PFSK-1 (cell line): ENCODE data around the gene FCGR3A.

Source experiments
- POLR2AphosphoS5 ChIP-seq: IDR thresholded peaks from 2 replicates; pipeline ENCODE4 v1.6.1; 2012; ENCODE audit warnings: low read depth, mild to moderate bottlenecking, control low read depth, low read length, moderate library complexity
- REST ChIP-seq, 2 experiments: IDR thresholded peaks; 2 replicates each; pipeline versions ENCODE4 v1.6.1 to v1.8.0; 2011 to 2012; ENCODE audit warnings: low read depth in 2 of 2, low read length in 2 of 2, control low read depth in 1 of 2, inconsistent platforms in 1 of 2, mild to moderate bottlenecking in 1 of 2, moderate library complexity in 1 of 2; ENCODE audit not compliant: insufficient read depth in 1 of 2
- SIN3A ChIP-seq: IDR thresholded peaks from 2 replicates; pipeline ENCODE4 v1.6.1; 2012; ENCODE audit warnings: mild to moderate bottlenecking, low read length, moderate library complexity, borderline replicate concordance; ENCODE audit not compliant: insufficient read depth
- TAF1 ChIP-seq: IDR thresholded peaks from 2 replicates; pipeline ENCODE4 v1.6.1; 2012; ENCODE audit warnings: low read length, control low read depth, borderline replicate concordance; ENCODE audit not compliant: insufficient read depth

- no peak for TF ChIP-seq POLR2AphosphoS5
- no peak for TF ChIP-seq REST (IDR thresholded peaks at IDR 0.05; ENCODE audit: insufficient read depth in 1 of 2, low read depth in 2 of 2, low read length in 2 of 2)
- no peak for TF ChIP-seq TAF1
- TF ChIP-seq SIN3A: no peak
Measured at GRCh38 chr1:161510477-161510876, 39.1 kb downstream of the FCGR3A start.
